Neutrophil (primary cell): ENCODE data around the gene PRKCE.

Source experiments
- H3K27ac ChIP-seq: fragments of 200-600 bp; sonication (generic); 2 replicates; pipeline ENCODE4 v1.5.1; 2016; ENCODE audit warnings: mild to moderate bottlenecking, moderate library complexity
- H3K27me3 ChIP-seq: fragments of 200-600 bp; sonication (generic); 2 replicates; pipeline ENCODE4 v1.6.0; 2016; ENCODE audit warnings: mild to moderate bottlenecking
- H3K36me3 ChIP-seq: fragments of 200-600 bp; sonication (generic); 2 replicates; pipeline ENCODE4 v1.5.1; 2017
- H3K4me1 ChIP-seq, 2 experiments: fragments of 200-600 bp in 1 of 2; sonication (generic) in 1 of 2; 1 replicate in 1 of 2; 2 replicates in 1 of 2; pipeline versions ENCODE4 v1.5.1 to v1.6.1; 2013 to 2016; ENCODE audit warnings: low read depth in 1 of 2, low read length in 1 of 2, mild to moderate bottlenecking in 1 of 2, moderate library complexity in 1 of 2; ENCODE audit not compliant: control insufficient read depth in 1 of 2, insufficient read depth in 1 of 2
- H3K4me3 ChIP-seq, 2 experiments: fragments of 200-600 bp in 1 of 2; sonication (generic) in 1 of 2; 1 replicate in 1 of 2; 2 replicates in 1 of 2; pipeline ENCODE4 v1.5.1; 2013 to 2016; ENCODE audit warnings: low read depth in 1 of 2, low read length in 1 of 2, mild to moderate bottlenecking in 1 of 2, moderate library complexity in 1 of 2
- H3K9me3 ChIP-seq: fragments of 200-600 bp; sonication (generic); 2 replicates; pipeline ENCODE4 v1.5.1; 2016
- CTCF ChIP-seq: fragments of 200-600 bp; sonication (generic); IDR thresholded peaks from 2 replicates; pipeline ENCODE4 v1.5.1; 2016; ENCODE audit warnings: antibody characterized with exemption

PRKCE gene

DNA sequence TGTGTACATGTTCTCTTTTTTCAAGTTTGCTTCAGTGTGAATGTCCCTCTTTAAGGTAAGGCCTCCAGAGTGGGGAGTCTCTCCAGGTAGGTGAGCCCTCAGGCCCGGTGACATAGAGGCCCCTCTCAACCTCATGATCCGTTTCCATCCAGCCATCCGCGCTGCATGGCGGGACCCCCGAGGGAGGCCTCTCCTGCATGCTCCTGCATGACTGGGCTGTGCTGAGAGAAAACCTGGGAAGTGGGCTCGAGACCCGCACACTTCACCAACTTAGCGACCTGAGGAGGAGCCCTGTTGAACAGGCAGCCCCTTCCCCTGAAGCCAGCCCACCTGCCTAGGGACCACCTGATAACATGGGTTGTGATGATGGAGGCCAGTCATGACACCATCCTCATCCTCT lies 514.4 kb downstream of the PRKCE start:
- no peaks in the 10 kb centered on the region for H3K9me3 ChIP-seq
- no peak overlapping the region for H3K4me3 ChIP-seq
- TF ChIP-seq CTCF, result no peak
- H3K27ac ChIP-seq, result no peak overlapping the region
- no peaks in the 10 kb centered on the region for H3K36me3 ChIP-seq
- H3K27me3 ChIP-seq, result no peaks in the 10 kb centered on the region
- peaks cover 13 to 15% of the 10 kb centered on the region in 2 experiments for H3K4me1 ChIP-seq

- no peaks in the 10 kb centered on the region for H3K27me3 ChIP-seq
- H3K27ac ChIP-seq, result no peak overlapping the region
- no peak overlapping the region for H3K4me3 ChIP-seq
- no peaks in the 10 kb centered on the region for H3K9me3 ChIP-seq
- TF ChIP-seq CTCF, result no peak
- peaks cover 9 to 12% of the 10 kb centered on the region in 2 experiments for H3K4me1 ChIP-seq
- no peaks in the 10 kb centered on the region for H3K36me3 ChIP-seq
Measured at GRCh38 chr2:46167406-46167805, 515.9 kb downstream of the PRKCE start.

DNA sequence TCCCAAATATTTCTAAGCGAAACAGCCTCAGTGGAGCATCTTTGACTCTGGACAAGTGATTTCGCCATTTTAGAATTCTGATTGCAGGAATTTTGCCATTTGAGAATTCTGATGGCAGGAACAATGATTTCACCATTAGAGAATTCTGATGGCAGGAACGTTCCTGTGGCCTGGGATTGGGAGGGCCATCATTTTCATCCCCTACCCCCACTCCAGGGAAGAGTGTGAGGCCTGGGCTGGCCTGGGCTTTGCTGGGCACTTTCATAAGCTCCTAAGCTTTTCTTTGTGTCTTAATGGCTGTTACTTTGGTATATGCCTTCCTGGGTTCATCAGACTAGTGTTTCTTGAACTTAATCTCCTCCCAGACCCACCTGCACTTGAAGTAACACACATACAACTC lies 516.4 kb downstream of the PRKCE start:
- Histone ChIP-seq H3K27me3 (no peaks in the 10 kb centered on the region), H3K9me3 (no peaks in the 10 kb centered on the region), H3K36me3 (no peaks in the 10 kb centered on the region), H3K27ac (no peak overlapping the region), H3K4me1 (peaks cover 4 to 6% of the 10 kb centered on the region in 2 experiments), H3K4me3 (no peak overlapping the region)
- TF ChIP-seq CTCF, result no peak

DNA sequence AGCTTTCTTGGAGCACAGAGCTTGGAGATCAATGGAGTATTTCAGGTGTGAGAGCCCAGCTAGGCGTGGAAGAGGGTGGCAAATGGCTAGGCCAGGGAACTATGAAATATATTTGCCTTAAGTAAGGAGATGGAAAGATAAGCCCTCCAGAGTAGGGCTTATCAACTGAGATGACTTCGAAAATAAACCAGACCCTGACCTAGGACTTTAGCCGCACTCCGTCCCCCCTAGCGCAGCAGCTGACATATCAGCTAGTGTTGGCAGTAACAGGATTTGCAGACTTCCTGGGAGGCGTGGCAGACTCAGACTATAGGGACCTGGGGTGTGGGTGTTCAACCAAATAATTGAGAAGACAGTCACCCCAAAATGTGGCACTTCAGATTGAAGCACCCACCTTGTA lies 518.0 kb downstream of the PRKCE start:
- Histone ChIP-seq H3K4me3 (no peak overlapping the region), H3K9me3 (no peaks in the 10 kb centered on the region), H3K36me3 (no peaks in the 10 kb centered on the region), H3K27ac (no peak overlapping the region), H3K27me3 (no peaks in the 10 kb centered on the region), H3K4me1 (no peaks in the 10 kb centered on the region)
- no peak for TF ChIP-seq CTCF

DNA sequence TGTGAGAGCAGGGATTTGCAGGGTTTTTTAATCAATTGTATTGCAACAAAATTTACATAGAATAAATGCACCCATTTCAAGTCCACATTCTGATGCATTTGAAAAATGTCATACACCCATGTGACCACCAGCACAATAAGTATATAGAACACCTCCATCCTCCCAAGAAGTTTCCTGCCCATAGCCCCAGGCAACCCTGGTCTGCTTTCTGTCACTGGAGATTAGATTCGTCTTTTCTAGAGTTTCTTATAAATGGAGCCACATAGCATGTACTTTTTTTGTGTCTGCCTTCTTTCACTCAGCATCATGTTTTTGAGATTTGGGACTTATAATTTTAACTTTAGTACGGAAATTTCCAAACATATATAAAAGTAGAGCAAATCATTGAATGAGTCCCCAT lies 518.6 kb downstream of the PRKCE start:
- Histone ChIP-seq H3K36me3 (no peaks in the 10 kb centered on the region), H3K4me3 (no peak overlapping the region), H3K4me1 (no peaks in the 10 kb centered on the region), H3K27me3 (no peaks in the 10 kb centered on the region), H3K27ac (no peak overlapping the region), H3K9me3 (no peaks in the 10 kb centered on the region)
- TF ChIP-seq CTCF, result no peak
